Calu3 (cell line): ENCODE measurements around the gene PTPRG. TPM values are rescaled to one million over a fixed set of nuclear protein-coding genes. Genes with fewer than 3 reads are reported as not detected.

Experiments
- BruUV-seq: library from RNA; stranded (reverse); fragments of 400-500 nt; replicated peaks from 2 replicates; lab custom pipeline; 2021; lab: Mats Ljungman, UMichigan
- CTCF ChIA-PET: fragments of 300-600 bp; sonication (Branson Sonifier 250); formaldehyde crosslinking; loops from one replicate; lab custom pipeline; 2022; ENCODE audit warnings: antibody characterized with exemption; lab: Charles Lee
- DNase-seq: peaks from one replicate; pipeline ENCODE4 v3.0.0; 2022
- H3K27ac Mint-ChIP-seq: one replicate; pipeline ENCODE4 v1.8.0; 2022; ENCODE audit warnings: mixed read lengths; ENCODE audit not compliant: unreplicated experiment
- H3K27me3 Mint-ChIP-seq: one replicate; pipeline ENCODE4 v1.8.0; 2022; ENCODE audit warnings: mixed read lengths; ENCODE audit not compliant: unreplicated experiment
- H3K36me3 Mint-ChIP-seq: one replicate; pipeline ENCODE4 v1.8.0; 2022; ENCODE audit warnings: mild to moderate bottlenecking, moderate library complexity, mixed read lengths; ENCODE audit not compliant: insufficient read depth, unreplicated experiment
- H3K4me1 Mint-ChIP-seq: one replicate; pipeline ENCODE4 v1.8.0; 2022; ENCODE audit warnings: mild to moderate bottlenecking, low read depth, mixed read lengths; ENCODE audit not compliant: unreplicated experiment
- H3K4me3 Mint-ChIP-seq: one replicate; pipeline ENCODE4 v1.8.0; 2022; ENCODE audit warnings: mild to moderate bottlenecking, low read depth, moderate library complexity, mixed read lengths; ENCODE audit not compliant: unreplicated experiment
- H3K9me3 Mint-ChIP-seq: one replicate; pipeline ENCODE4 v1.8.0; 2022; ENCODE audit warnings: low read depth, mixed read lengths; ENCODE audit not compliant: unreplicated experiment
- CTCF ChIP-seq: fragments of 200-600 bp; IDR thresholded peaks from one replicate; pipeline ENCODE4 v1.8.0; 2022; ENCODE audit warnings: antibody characterized with exemption; ENCODE audit not compliant: unreplicated experiment
- intact Hi-C: fragments of 100-400 bp; cut with micrococcal nuclease; formaldehyde crosslinking; loops from one replicate; pipeline ENCODE4 v1.10.0; 2022; ENCODE audit not compliant: unreplicated experiment
- total RNA-seq: library from RNA; stranded (reverse); gene quantifications from 2 replicates; pipeline ENCODE4 v1.2.3, GENCODE V29; 2022

The PTPRG gene
- total RNA-seq, 1 experiment from 2014 or later = 0.35 TPM

DNA sequence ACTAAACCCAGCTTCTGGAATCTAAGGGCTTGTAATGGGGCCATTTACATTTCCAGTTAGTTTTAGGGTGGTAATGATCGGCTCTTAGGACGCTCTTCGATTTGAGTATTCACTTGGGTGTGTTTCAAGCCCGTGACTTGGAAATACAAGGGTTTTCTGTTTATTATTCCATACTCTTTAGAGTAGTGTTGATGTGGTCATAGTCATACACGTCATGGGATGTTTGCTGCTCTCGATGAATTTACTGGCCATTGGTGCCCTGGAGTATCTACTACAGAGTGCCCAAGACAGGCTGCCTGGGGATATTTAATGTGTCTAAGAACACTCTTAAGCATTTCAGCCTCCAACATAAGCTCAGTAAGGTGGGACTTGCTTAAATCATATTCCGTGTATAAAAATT is 64.1 kb downstream of the PTPRG start:
- Mint-ChIP-seq H3K9me3 (peaks cover 10% of the 10 kb centered on the region), H3K27me3 (no peaks in the 10 kb centered on the region), H3K36me3 (no peaks in the 10 kb centered on the region), H3K4me3 (no peak overlapping the region), H3K4me1 (no peaks in the 10 kb centered on the region), H3K27ac (no peak overlapping the region)
- TF ChIP-seq CTCF = no peak
- intact Hi-C loops = no loop called here
- no peak for DNase-seq
- CTCF ChIA-PET = no interaction called here
- no TSS peak for BruUV-seq

- DNase-seq = no peak
- no peaks in the 10 kb centered on the region for H3K27me3 Mint-ChIP-seq
- peaks cover 10% of the 10 kb centered on the region for H3K9me3 Mint-ChIP-seq
- H3K4me3 Mint-ChIP-seq = no peak overlapping the region
- no TSS peak for BruUV-seq
- no peaks in the 10 kb centered on the region for H3K36me3 Mint-ChIP-seq
- no peak overlapping the region for H3K27ac Mint-ChIP-seq
- no peaks in the 10 kb centered on the region for H3K4me1 Mint-ChIP-seq
- CTCF ChIA-PET = no interaction called here
- no peak for TF ChIP-seq CTCF
- intact Hi-C loops = no loop called here
Observed at GRCh38 chr3:61626484-61626883, 65.1 kb downstream of the PTPRG start.

DNA sequence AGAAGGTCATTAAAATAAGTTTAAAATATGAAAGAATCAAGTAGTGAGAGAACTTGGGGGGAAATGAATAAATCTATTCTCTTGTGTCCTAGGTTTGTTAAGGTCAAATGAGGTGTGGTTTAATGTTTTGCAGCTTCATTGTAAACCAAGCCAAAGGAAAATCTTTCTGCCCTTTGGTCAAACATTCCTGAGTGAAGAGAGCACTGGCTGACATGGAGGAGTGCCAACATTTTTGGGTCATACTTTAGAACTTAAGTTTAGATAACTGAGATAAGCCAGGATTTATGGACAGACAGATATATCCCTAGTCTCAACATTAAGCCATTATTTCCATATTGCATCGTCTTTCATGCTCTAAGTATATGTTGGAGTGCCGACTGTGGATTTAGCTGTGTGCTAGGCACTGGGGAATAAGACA is 66.4 kb downstream of the PTPRG start:
- no TSS peak for BruUV-seq
- H3K4me1 Mint-ChIP-seq = no peaks in the 10 kb centered on the region
- CTCF ChIA-PET = no interaction called here
- H3K36me3 Mint-ChIP-seq = no peaks in the 10 kb centered on the region
- H3K27me3 Mint-ChIP-seq = no peaks in the 10 kb centered on the region
- intact Hi-C loops = no loop called here
- no peak overlapping the region for H3K27ac Mint-ChIP-seq
- TF ChIP-seq CTCF = no peak
- H3K4me3 Mint-ChIP-seq = no peak overlapping the region
- peaks cover 10% of the 10 kb centered on the region for H3K9me3 Mint-ChIP-seq
- DNase-seq = no peak

DNA sequence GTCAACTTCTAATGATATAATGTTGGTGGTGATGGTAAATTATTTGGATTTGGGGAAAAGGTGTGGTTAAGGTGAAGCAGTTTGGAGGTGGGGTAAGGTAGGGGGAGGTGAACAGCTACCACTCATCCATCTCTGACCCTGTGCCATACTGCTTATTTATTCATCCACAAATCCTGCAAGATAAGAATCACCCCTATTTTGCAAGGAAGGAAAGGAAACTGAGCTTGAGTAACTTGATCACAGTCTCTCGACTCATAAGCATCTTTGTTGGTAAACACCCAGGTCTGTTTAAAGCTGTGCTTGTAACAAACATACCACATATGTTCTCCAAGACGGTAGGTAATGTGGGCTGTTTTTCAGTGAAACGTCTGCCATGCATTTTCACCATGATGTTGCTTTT is 67.3 kb downstream of the PTPRG start:
- no peak for DNase-seq
- no TSS peak for BruUV-seq
- no peak overlapping the region for H3K27ac Mint-ChIP-seq
- H3K36me3 Mint-ChIP-seq = no peaks in the 10 kb centered on the region
- intact Hi-C loops = no loop called here
- TF ChIP-seq CTCF = no peak
- H3K4me1 Mint-ChIP-seq = no peaks in the 10 kb centered on the region
- CTCF ChIA-PET = no interaction called here
- H3K9me3 Mint-ChIP-seq = peaks cover 10% of the 10 kb centered on the region
- H3K27me3 Mint-ChIP-seq = no peaks in the 10 kb centered on the region
- no peak overlapping the region for H3K4me3 Mint-ChIP-seq
